Neural progenitor cell (in vitro differentiated cells): ENCODE data around the gene CNR2. TPM values are rescaled to one million over a fixed set of nuclear protein-coding genes. Genes with fewer than 3 reads are reported as not detected.

Source experiments
- DNase-seq: peaks from one replicate; pipeline ENCODE4 v3.0.0-alpha.2; 2016; ENCODE audit warnings: low spot score
- H2AFZ ChIP-seq: fragments of 200-600 bp; sonication (generic); replicated peaks from 2 replicates; pipeline ENCODE4 v1.6.1; 2016; ENCODE audit warnings: antibody characterized with exemption
- H3F3A ChIP-seq: fragments of 200-600 bp; sonication (generic); 2 replicates; pipeline ENCODE4 v1.6.1; 2016; ENCODE audit warnings: antibody characterized with exemption, low read depth
- H3K27ac ChIP-seq: fragments of 200-600 bp; sonication (generic); 2 replicates; pipeline ENCODE4 v1.5.1; 2016; ENCODE audit warnings: mild to moderate bottlenecking
- H3K27me3 ChIP-seq: fragments of 200-600 bp; sonication (generic); 2 replicates; pipeline ENCODE4 v1.6.1; 2016; ENCODE audit warnings: mild to moderate bottlenecking, moderate library complexity
- H3K36me3 ChIP-seq: fragments of 200-600 bp; sonication (generic); 2 replicates; pipeline ENCODE4 v1.5.1; 2016
- H3K4me1 ChIP-seq: fragments of 200-600 bp; sonication (generic); 2 replicates; pipeline ENCODE4 v1.6.1; 2016; ENCODE audit warnings: mixed run types
- H3K4me2 ChIP-seq: fragments of 200-600 bp; sonication (generic); 2 replicates; pipeline ENCODE4 v1.6.1; 2016
- H3K4me3 ChIP-seq: fragments of 200-600 bp; sonication (generic); 2 replicates; pipeline ENCODE4 v1.5.1; 2016
- H3K79me2 ChIP-seq: fragments of 200-600 bp; sonication (generic); 2 replicates; pipeline ENCODE4 v1.6.1; 2016; ENCODE audit warnings: low read depth
- H3K9ac ChIP-seq: fragments of 200-600 bp; sonication (generic); 2 replicates; pipeline ENCODE4 v1.6.1; 2016
- H3K9me3 ChIP-seq: fragments of 200-600 bp; sonication (generic); 2 replicates; pipeline ENCODE4 v1.5.1; 2016; ENCODE audit warnings: low read depth
- H4K20me1 ChIP-seq: fragments of 200-600 bp; sonication (generic); 2 replicates; pipeline ENCODE4 v1.6.1; 2016; ENCODE audit warnings: low read depth
- H3K27ac Mint-ChIP-seq: 3 replicates; pipeline ENCODE4 v1.8.0; 2021; ENCODE audit warnings: mixed read lengths
- H3K27me3 Mint-ChIP-seq: 2 replicates; pipeline ENCODE4 v1.8.0; 2022; ENCODE audit warnings: low read depth, mild to moderate bottlenecking, inconsistent platforms, moderate library complexity, mixed read lengths; ENCODE audit not compliant: insufficient read depth
- H3K36me3 Mint-ChIP-seq: 3 replicates; pipeline ENCODE4 v1.8.0; 2021; ENCODE audit warnings: mixed read lengths
- H3K4me1 Mint-ChIP-seq: 3 replicates; pipeline ENCODE4 v1.8.0; 2021; ENCODE audit warnings: mixed read lengths
- H3K4me3 Mint-ChIP-seq: 3 replicates; pipeline ENCODE4 v1.8.0; 2021; ENCODE audit warnings: mild to moderate bottlenecking, moderate library complexity, mixed read lengths
- H3K9me3 Mint-ChIP-seq: 3 replicates; pipeline ENCODE4 v1.8.0; 2020; ENCODE audit warnings: mixed read lengths
- CTCF ChIP-seq: fragments of 200-600 bp; sonication (generic); IDR thresholded peaks from 2 replicates; pipeline ENCODE4 v1.5.1; 2017; ENCODE audit warnings: antibody characterized with exemption, mild to moderate bottlenecking
- EZH2 ChIP-seq: fragments of 200-600 bp; sonication (generic); IDR thresholded peaks from 2 replicates; pipeline ENCODE4 v1.6.1; 2017; ENCODE audit warnings: antibody characterized with exemption, mild to moderate bottlenecking, moderate library complexity
- EZH2phosphoT487 ChIP-seq: fragments of 200-600 bp; sonication (generic); IDR thresholded peaks from 2 replicates; pipeline ENCODE4 v1.6.1; 2017; ENCODE audit warnings: antibody characterized with exemption
- total RNA-seq: library from RNA; depleted of rRNA; stranded (reverse); fragments of >200 nt; gene quantifications from 2 replicates; pipeline ENCODE4 v1.2.3, GENCODE V29; 2015; ENCODE audit warnings: low replicate concordance

Gene CNR2
- total RNA-seq, 1 donor from 2014 or later = not detected

DNA sequence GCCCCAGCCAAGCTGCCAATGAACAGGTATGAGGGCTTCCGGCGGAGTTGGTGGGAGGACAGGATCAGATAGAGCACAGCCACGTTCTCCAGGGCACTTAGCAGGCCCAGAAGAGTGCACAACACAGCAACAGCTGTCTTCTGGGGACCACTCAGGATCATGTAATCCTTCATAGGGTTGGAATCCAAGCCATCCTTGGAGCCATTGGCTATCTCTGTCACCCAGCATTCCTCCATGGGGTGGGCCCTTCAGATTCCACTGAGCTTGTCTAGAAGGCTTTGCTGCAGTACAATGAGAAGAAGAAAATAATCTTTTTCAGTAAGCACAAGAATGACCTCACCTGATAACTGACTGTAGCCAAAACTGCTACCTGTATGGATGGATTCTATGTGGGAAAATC lies 37.8 kb downstream of the CNR2 start:
- Mint-ChIP-seq H3K4me1 (no peaks in the 10 kb centered on the region), H3K27ac (no peak overlapping the region), H3K36me3 (peaks cover 4% of the 10 kb centered on the region), H3K4me3 (no peak overlapping the region), H3K27me3 (peaks cover 10% of the 10 kb centered on the region), H3K9me3 (peaks cover 32% of the 10 kb centered on the region)
- Histone ChIP-seq H3K36me3 (no peaks in the 10 kb centered on the region), H3K9ac (no peak overlapping the region), H3K9me3 (peaks cover 6% of the 10 kb centered on the region), H3K27me3 (peaks cover 3% of the 10 kb centered on the region), H3K4me2 (no peak overlapping the region), H2AFZ (no peak overlapping the region), H3K79me2 (no peaks in the 10 kb centered on the region), H3K27ac (no peak overlapping the region), H3F3A (no peaks in the 10 kb centered on the region), H4K20me1 (no peaks in the 10 kb centered on the region), H3K4me3 (no peak overlapping the region), H3K4me1 (no peaks in the 10 kb centered on the region)
- TF ChIP-seq CTCF = no peak
- TF ChIP-seq EZH2phosphoT487 = no peak
- TF ChIP-seq EZH2 = no peak
- no peak for DNase-seq

DNA sequence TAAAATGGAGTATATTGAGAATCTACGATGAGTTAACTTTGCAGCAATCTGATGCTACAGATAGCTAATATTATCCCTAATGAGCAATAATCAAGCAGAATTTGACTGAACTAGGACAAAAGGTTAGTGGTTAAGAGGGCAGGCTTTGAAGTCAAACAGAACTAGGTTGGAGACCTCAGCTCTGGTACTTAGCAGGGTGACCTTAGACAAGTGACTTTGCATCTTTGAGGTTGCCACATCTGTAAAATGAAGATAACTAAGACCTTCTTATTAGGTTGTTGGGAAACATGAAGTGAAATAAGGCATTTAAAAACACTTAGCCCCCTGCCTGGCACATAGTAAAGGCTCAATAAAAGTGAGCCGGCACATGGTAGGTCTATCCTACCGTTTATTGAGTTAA lies 40.7 kb downstream of the CNR2 start:
- Histone ChIP-seq H3K4me3 (no peak overlapping the region), H3K36me3 (no peaks in the 10 kb centered on the region), H3K79me2 (no peaks in the 10 kb centered on the region), H4K20me1 (no peaks in the 10 kb centered on the region), H3K27me3 (peaks cover 29% of the 10 kb centered on the region), H3K9ac (no peak overlapping the region), H3K4me1 (peaks cover 2% of the 10 kb centered on the region), H3K9me3 (no peaks in the 10 kb centered on the region), H3K4me2 (no peak overlapping the region), H3F3A (no peaks in the 10 kb centered on the region), H3K27ac (no peak overlapping the region), H2AFZ (no peak overlapping the region)
- Mint-ChIP-seq H3K36me3 (peaks cover 2% of the 10 kb centered on the region), H3K27me3 (peaks cover 17% of the 10 kb centered on the region), H3K4me3 (no peak overlapping the region), H3K4me1 (peaks cover 7% of the 10 kb centered on the region), H3K9me3 (peaks cover 8% of the 10 kb centered on the region), H3K27ac (no peak overlapping the region)
- TF ChIP-seq CTCF (no peak), EZH2phosphoT487 (no peak), EZH2 (no peak)
- DNase-seq = no peak

- no peak overlapping the region for H3K4me2 ChIP-seq
- TF ChIP-seq EZH2 = no peak
- no peak for TF ChIP-seq EZH2phosphoT487
- TF ChIP-seq CTCF = no peak
- peak overlapping the region; percentile 88 for H3K4me3 Mint-ChIP-seq
These were observed 44.1 kb downstream of the CNR2 start for GRCh38 chr1:23869051-23869450.

More at GRCh38 chr1:23869051-23869450, 44.1 kb downstream of the CNR2 start:
- Mint-ChIP-seq H3K27ac (no peak overlapping the region), H3K27me3 (peaks cover 28% of the 10 kb centered on the region), H3K4me1 (peaks cover 11% of the 10 kb centered on the region), H3K9me3 (no peaks in the 10 kb centered on the region), H3K36me3 (no peaks in the 10 kb centered on the region)
- peaks cover 45% of the 10 kb centered on the region for H3K27me3 ChIP-seq
- H3K4me3 ChIP-seq = no peak overlapping the region
- peaks cover 7% of the 10 kb centered on the region for H4K20me1 ChIP-seq
- no peak overlapping the region for H2AFZ ChIP-seq
- H3K9ac ChIP-seq = no peak overlapping the region
- DNase-seq = no peak
- H3K36me3 ChIP-seq = no peaks in the 10 kb centered on the region
- peaks cover 5% of the 10 kb centered on the region for H3K4me1 ChIP-seq
- H3K9me3 ChIP-seq = no peaks in the 10 kb centered on the region
- no peaks in the 10 kb centered on the region for H3F3A ChIP-seq
- H3K27ac ChIP-seq = no peak overlapping the region
- H3K79me2 ChIP-seq = no peaks in the 10 kb centered on the region
